IMR-90 (cell line): ENCODE data around the gene THYN1. TPM values are rescaled to one million over a fixed set of nuclear protein-coding genes. Genes with fewer than 3 reads are reported as not detected.
A peak's percentile ranks its signal among the peaks of the same experiment; 100 is the strongest.

Source experiments
- ATAC-seq: fragments of 200-7000 bp; cut with Tn5 transposase; 2 replicates; pipeline ENCODE4 v1.9.1; 2020; ENCODE audit warnings: low read depth, mild to moderate bottlenecking, moderate library complexity
- BruUV-seq: library from RNA; stranded (reverse); fragments of 400-500 nt; replicated peaks from 2 replicates; lab custom pipeline; 2021; lab: Mats Ljungman, UMichigan
- CTCF ChIA-PET: fragments of 300-600 bp; formaldehyde crosslinking; extraction: SDS; loops from one replicate; lab custom pipeline; 2021; ENCODE audit warnings: antibody characterized with exemption; lab: Yijun Ruan, JAX
- POLR2A ChIA-PET: fragments of 300-600 bp; sonication (Branson Sonifier 250); formaldehyde crosslinking; loops from one replicate; lab custom pipeline; 2022; ENCODE audit warnings: antibody characterized with exemption; ENCODE audit not compliant: unreplicated experiment; lab: Charles Lee
- DNase-seq: peaks from one replicate; pipeline ENCODE4 v3.0.0; 2013
- H2AFZ ChIP-seq: replicated peaks from 2 replicates; pipeline ENCODE3; 2013; ENCODE audit warnings: low read length, mild to moderate bottlenecking; ENCODE audit not compliant: poor library complexity
- H2AK5ac ChIP-seq: 2 replicates; pipeline ENCODE4 v1.6.1; 2013; ENCODE audit warnings: low read depth, low read length, inconsistent platforms
- H2AK9ac ChIP-seq: replicated peaks from 2 replicates; pipeline ENCODE3; 2013; ENCODE audit warnings: mild to moderate bottlenecking, low read depth, low read length, moderate library complexity; ENCODE audit not compliant: poor library complexity
- H2BK120ac ChIP-seq: 2 replicates; pipeline ENCODE4 v1.6.1; 2013; ENCODE audit warnings: low read depth, low read length, inconsistent platforms
- H2BK15ac ChIP-seq: 3 replicates; pipeline ENCODE4 v1.6.1; 2013; ENCODE audit warnings: low read depth, low read length, inconsistent platforms
- H2BK20ac ChIP-seq: 2 replicates; pipeline ENCODE4 v1.6.1; 2013; ENCODE audit warnings: low read depth, mild to moderate bottlenecking, inconsistent platforms, low read length, moderate library complexity
- H2BK5ac ChIP-seq: 2 replicates; pipeline ENCODE4 v1.6.1; 2013; ENCODE audit warnings: mild to moderate bottlenecking, low read depth, low read length, inconsistent platforms; ENCODE audit not compliant: poor library complexity, severe bottlenecking
- H3K14ac ChIP-seq: replicated peaks from 2 replicates; pipeline ENCODE4 v1.6.1; 2013; ENCODE audit warnings: low read depth, low read length, inconsistent platforms
- H3K18ac ChIP-seq: 2 replicates; pipeline ENCODE4 v1.6.1; 2013; ENCODE audit warnings: low read depth, low read length, control low read depth
- H3K23ac ChIP-seq: 2 replicates; pipeline ENCODE4 v1.6.1; 2013; ENCODE audit warnings: low read depth, low read length, inconsistent platforms
- H3K27ac ChIP-seq: 2 replicates; pipeline ENCODE4 v1.5.1; 2013; ENCODE audit warnings: mild to moderate bottlenecking, control low read depth, low read length; ENCODE audit not compliant: insufficient read depth
- H3K27me3 ChIP-seq: 2 replicates; pipeline ENCODE4 v1.6.1; 2013; ENCODE audit warnings: low read length; ENCODE audit not compliant: control insufficient read depth, insufficient read depth
- H3K36me3 ChIP-seq: 2 replicates; pipeline ENCODE4 v1.6.1; 2013; ENCODE audit warnings: low read length, mixed read lengths; ENCODE audit not compliant: control insufficient read depth, insufficient read depth
- H3K4ac ChIP-seq: 2 replicates; pipeline ENCODE4 v1.6.1; 2013; ENCODE audit warnings: low read depth, low read length, inconsistent platforms
- H3K4me1 ChIP-seq: 2 replicates; pipeline ENCODE4 v1.6.1; 2013; ENCODE audit warnings: low read length, mixed read lengths; ENCODE audit not compliant: control insufficient read depth, insufficient read depth
- H3K4me2 ChIP-seq: 2 replicates; pipeline ENCODE4 v1.6.1; 2013; ENCODE audit warnings: low read depth, mild to moderate bottlenecking, control low read depth, low read length, moderate library complexity
- H3K4me3 ChIP-seq: 2 replicates; pipeline ENCODE4 v1.5.1; 2013; ENCODE audit warnings: low read depth, mild to moderate bottlenecking, control low read depth, low read length, moderate library complexity; ENCODE audit not compliant: insufficient read depth
- H3K56ac ChIP-seq: 2 replicates; pipeline ENCODE4 v1.6.1; 2013; ENCODE audit warnings: low read length, inconsistent platforms; ENCODE audit not compliant: insufficient read depth; ENCODE audit errors: extremely low read depth
- H3K79me1 ChIP-seq, 2 experiments: 2 replicates each; pipeline ENCODE4 v1.6.1; 2013; ENCODE audit warnings: low read length in 2 of 2, inconsistent platforms in 1 of 2, low read depth in 1 of 2
- H3K9ac ChIP-seq: 2 replicates; pipeline ENCODE4 v1.6.1; 2013; ENCODE audit warnings: low read depth, low read length, control low read depth
- H3K9me1 ChIP-seq: 2 replicates; pipeline ENCODE4 v1.6.1; 2013; ENCODE audit warnings: low read length, inconsistent platforms; ENCODE audit not compliant: insufficient read depth
- H3K9me3 ChIP-seq: 2 replicates; pipeline ENCODE4 v1.6.1; 2013; ENCODE audit warnings: low read length; ENCODE audit not compliant: control insufficient read depth, insufficient read depth
- H4K20me1 ChIP-seq: 2 replicates; pipeline ENCODE4 v1.6.1; 2013; ENCODE audit warnings: low read length, inconsistent platforms; ENCODE audit not compliant: insufficient read depth
- H4K5ac ChIP-seq: 2 replicates; pipeline ENCODE4 v1.6.1; 2013; ENCODE audit warnings: mild to moderate bottlenecking, low read depth, low read length, control low read depth
- H4K8ac ChIP-seq, 2 experiments: 2 replicates each; pipeline ENCODE4 v1.6.1; 2013; ENCODE audit warnings: low read depth in 2 of 2, low read length in 2 of 2, control low read depth in 1 of 2, inconsistent platforms in 1 of 2
- H4K91ac ChIP-seq: 2 replicates; pipeline ENCODE4 v1.6.1; 2013; ENCODE audit warnings: low read depth, low read length, inconsistent platforms; ENCODE audit not compliant: insufficient read depth
- CEBPB ChIP-seq: IDR thresholded peaks from 2 replicates; pipeline ENCODE4 v1.6.1; 2012; ENCODE audit warnings: low read depth, low read length, improper control_type of control experiment
- CTCF ChIP-seq: conservative IDR thresholded peaks from 2 replicates; pipeline ENCODE4 v1.5.1; 2012; ENCODE audit warnings: mild to moderate bottlenecking, low read depth, low read length, improper control_type of control experiment
- MAZ ChIP-seq: IDR thresholded peaks from 2 replicates; pipeline ENCODE4 v1.6.1; 2012; ENCODE audit warnings: low read depth, mild to moderate bottlenecking, low read length, improper control_type of control experiment, moderate library complexity, borderline replicate concordance
- RAD21 ChIP-seq: IDR thresholded peaks from 2 replicates; pipeline ENCODE4 v1.6.1; 2012; ENCODE audit warnings: low read length, improper control_type of control experiment
- SMC3 ChIP-seq: fragments of 150-350 bp; IDR thresholded peaks from 2 replicates; pipeline ENCODE4 v1.6.1; 2016; ENCODE audit warnings: low read depth, mild to moderate bottlenecking, antibody characterized with exemption, low read length, moderate library complexity
- WGBS, 2 experiments: methylation state at CpG; one replicate each; pipeline versions ENCODE4 v1.1.5 to v1.1.7; 2013; ENCODE audit warnings: missing lambda C conversion rate in 2 of 2; ENCODE audit not compliant: insufficient read length in 1 of 2; ENCODE audit errors: extremely low coverage in 2 of 2; 5-methylcytosine and 5-hydroxymethylcytosine counted together
- dilution Hi-C: fragments of 300-500 bp; cut with HindIII; formaldehyde crosslinking; loops from one replicate; pipeline ENCODE4 v1.14.3; 2018; ENCODE audit warnings: low sequenced_read_pairs; ENCODE audit not compliant: unreplicated experiment
- in situ Hi-C: fragments of 300-500 bp; cut with MboI; formaldehyde crosslinking; loops from 3 replicates; pipeline ENCODE4 v1.14.3; 2019; ENCODE audit warnings: low sequenced_read_pairs, inconsistent platforms, mixed read lengths
- intact Hi-C: fragments of 100-400 bp; cut with micrococcal nuclease; formaldehyde crosslinking; loops from 2 replicates; pipeline ENCODE4 v1.10.0; 2022
- polyA plus RNA-seq, 3 experiments: library from polyadenylated mRNA; depleted of rRNA; stranded (reverse); fragments of >200 nt; gene quantifications; 2 replicates each; pipeline ENCODE4 v1.2.3, GENCODE V29; 2012; ENCODE audit warnings: low replicate concordance in 1 of 3
- total RNA-seq: library from RNA; depleted of rRNA; stranded (reverse); fragments of >200 nt; gene quantifications from 2 replicates; pipeline ENCODE4 v1.2.3, GENCODE V29; 2012

Gene THYN1
- total and polyA plus RNA-seq, 2 of the 4 experiments (the other 2 are of a cell fraction) = 43.1 to 72.1 TPM

DNA sequence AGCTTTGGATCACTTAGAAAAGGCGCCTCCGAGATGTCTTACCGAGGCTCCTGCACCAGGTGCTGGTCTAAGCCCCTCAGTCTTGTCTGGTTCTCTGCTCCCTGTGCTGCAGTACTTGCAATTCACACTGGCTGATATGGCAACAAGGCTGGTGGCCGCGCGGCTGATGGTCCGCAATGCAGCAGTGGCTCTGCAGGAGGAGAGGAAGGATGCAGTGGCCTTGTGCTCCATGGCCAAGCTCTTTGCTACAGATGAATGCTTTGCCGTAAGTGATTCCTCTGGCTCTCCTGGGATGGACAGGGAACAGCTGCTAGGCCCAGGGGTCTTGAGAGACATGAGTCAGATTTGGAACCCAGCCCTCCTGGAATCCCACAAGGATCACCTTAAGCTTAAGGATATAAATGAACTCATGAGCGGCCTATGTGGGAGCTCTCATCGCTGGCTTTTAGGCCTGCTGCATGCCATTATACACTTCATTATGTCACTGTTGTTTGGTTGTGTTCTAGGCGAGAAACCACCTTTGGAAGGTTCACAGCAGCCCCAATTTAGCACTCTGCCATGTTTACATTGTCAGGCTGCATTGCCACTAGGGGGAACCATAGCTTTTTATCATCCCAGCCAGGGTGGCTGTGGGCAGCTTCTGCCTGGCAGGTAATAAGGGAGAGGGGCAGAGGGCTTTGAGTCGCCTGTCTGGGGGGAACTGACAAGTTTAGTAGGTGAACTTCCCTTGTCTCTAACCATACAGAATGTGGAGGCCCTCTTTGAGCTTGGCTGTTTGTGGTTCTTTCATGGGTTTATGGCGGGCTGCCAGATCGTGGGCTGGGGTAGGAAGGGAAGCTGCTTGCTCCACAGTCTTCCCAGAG lies 8.7 kb upstream of the THYN1 start:
- H3K36me3 ChIP-seq = peaks cover 45% of the 10 kb centered on the region
- H2AFZ ChIP-seq = peak overlapping the region; percentile 37
- no peak overlapping the region for H3K18ac ChIP-seq
- H3K79me1 ChIP-seq = no peaks in the 10 kb centered on the region
- DNase-seq (no peak), ATAC-seq (peak; percentile 38; the same call in 1 of the 2 replicates)
- no peak overlapping the region for H3K27ac ChIP-seq
- no peak overlapping the region for H3K14ac ChIP-seq
- H2BK5ac ChIP-seq = no peak overlapping the region
- no peak for TF ChIP-seq SMC3
- TF ChIP-seq CTCF = peak; percentile 46
- TF ChIP-seq RAD21 = peak; percentile 36
- TF ChIP-seq MAZ = no peak
- no peak for TF ChIP-seq CEBPB
- H3K4me2 ChIP-seq = no peak overlapping the region
- H3K23ac ChIP-seq = no peak overlapping the region
- ChIA-PET POLR2A (interaction anchor here (0.5 kb wide), 1 partner anchor 18 kb away, joined by 8 read pairs; no protein-coding TSS in a partner anchor), CTCF (interaction anchor here (0.6 to 1.3 kb wide), 7 partner anchors 9 to 607 kb away, joined by 3 to 7 read pairs (median 4); partner anchors contain the start of genes ACAD8 and THYN1)
- BruUV-seq = no TSS peak
- H3K4ac ChIP-seq = no peak overlapping the region
- peaks cover 4% of the 10 kb centered on the region for H3K4me1 ChIP-seq
- in situ Hi-C loops (no loop called here), dilution Hi-C loops (no loop called here), intact Hi-C loops (no loop called here)
- H2AK5ac ChIP-seq = no peak overlapping the region
- H3K56ac ChIP-seq = no peak overlapping the region
- H4K8ac ChIP-seq = no peak overlapping the region
- no peak overlapping the region for H2AK9ac ChIP-seq
- no peaks in the 10 kb centered on the region for H3K9me1 ChIP-seq
- no peaks in the 10 kb centered on the region for H3K27me3 ChIP-seq
- H2BK120ac ChIP-seq = no peak overlapping the region
- no peaks in the 10 kb centered on the region; the same call in 1 of the 2 replicates for H4K20me1 ChIP-seq
- H2BK15ac ChIP-seq = no peak overlapping the region
- WGBS, 2 experiments = 97% methylated on average over 3 of the region's 14 CpGs; no CpG with 5 or more reads in 1 of the 2 experiments
- H3K4me3 ChIP-seq = no peak overlapping the region
- no peak overlapping the region for H3K9ac ChIP-seq
- H3K9me3 ChIP-seq = no peaks in the 10 kb centered on the region
- H4K5ac ChIP-seq = no peak overlapping the region
- no peak overlapping the region for H4K91ac ChIP-seq
- H2BK20ac ChIP-seq = no peak overlapping the region
